ENCODE measurements around the gene RAB4B. TPM values are rescaled to one million over a fixed set of nuclear protein-coding genes. Genes with fewer than 3 reads are reported as not detected.

RAB4B gene
- total RNA-seq, 1 experiment from 2014 or later, result 29.7 TPM

DNA sequence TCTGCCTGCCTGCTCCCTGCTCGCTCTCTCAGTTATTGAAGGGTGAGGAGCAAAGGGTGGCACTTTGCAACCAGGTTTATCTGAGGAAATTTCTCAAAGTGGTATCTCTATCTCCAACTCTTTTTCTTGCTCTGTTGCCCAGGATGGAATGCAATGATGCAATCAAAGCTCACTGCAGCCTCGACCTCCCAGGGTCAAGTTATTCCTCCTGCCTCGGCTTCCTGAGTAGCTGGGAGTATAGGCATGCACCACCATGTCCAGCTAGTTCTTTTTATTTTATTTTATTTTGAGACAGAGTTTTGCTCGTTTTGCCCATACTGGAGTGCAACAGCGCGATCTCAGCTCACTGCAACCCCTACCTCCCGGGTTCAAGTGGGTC, 32.7 kb upstream of the RAB4B start:
- TF ChIP-seq, protein P1, sequence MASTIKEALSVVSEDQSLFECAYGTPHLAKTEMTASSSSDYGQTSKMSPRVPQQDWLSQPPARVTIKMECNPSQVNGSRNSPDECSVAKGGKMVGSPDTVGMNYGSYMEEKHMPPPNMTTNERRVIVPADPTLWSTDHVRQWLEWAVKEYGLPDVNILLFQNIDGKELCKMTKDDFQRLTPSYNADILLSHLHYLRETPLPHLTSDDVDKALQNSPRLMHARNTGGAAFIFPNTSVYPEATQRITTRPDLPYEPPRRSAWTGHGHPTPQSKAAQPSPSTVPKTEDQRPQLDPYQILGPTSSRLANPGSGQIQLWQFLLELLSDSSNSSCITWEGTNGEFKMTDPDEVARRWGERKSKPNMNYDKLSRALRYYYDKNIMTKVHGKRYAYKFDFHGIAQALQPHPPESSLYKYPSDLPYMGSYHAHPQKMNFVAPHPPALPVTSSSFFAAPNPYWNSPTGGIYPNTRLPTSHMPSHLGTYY (CRISPR knock-in tag; IDR thresholded peaks at IDR 0.05), result no peak
- TF ChIP-seq GABPB1 (CRISPR knock-in tag; IDR thresholded peaks at IDR 0.05), result peak; percentile 87
- peaks cover 30% of the 10 kb centered on the region for H3K4me1 Mint-ChIP-seq
- no peaks in the 10 kb centered on the region for H3K9me3 Mint-ChIP-seq
- no peaks in the 10 kb centered on the region for H3K27me3 Mint-ChIP-seq (ENCODE audit: low read depth)
- CTCF ChIA-PET, result interaction anchor here (1.0 to 4.3 kb wide), 9 partner anchors 29 to 82 kb away, joined by 3 to 27 read pairs (median 8); partner anchors contain the start of genes COQ8B, EGLN2, ITPKC and RAB4B
- POLR2A ChIA-PET, result interaction anchor here (1.2 to 1.4 kb wide), 2 partner anchors 28 to 54 kb away, joined by 3 to 6 read pairs; partner anchors contain the start of genes EGLN2 and ITPKC
- H3K27ac Mint-ChIP-seq, result peak overlapping the region; percentile 72
- DNase-seq (ENCODE audit: low spot score) (no peak), ATAC-seq (no peak)
- no peak overlapping the region for H3K4me3 Mint-ChIP-seq
- H3K36me3 Mint-ChIP-seq, result peaks cover 7% of the 10 kb centered on the region

DNA sequence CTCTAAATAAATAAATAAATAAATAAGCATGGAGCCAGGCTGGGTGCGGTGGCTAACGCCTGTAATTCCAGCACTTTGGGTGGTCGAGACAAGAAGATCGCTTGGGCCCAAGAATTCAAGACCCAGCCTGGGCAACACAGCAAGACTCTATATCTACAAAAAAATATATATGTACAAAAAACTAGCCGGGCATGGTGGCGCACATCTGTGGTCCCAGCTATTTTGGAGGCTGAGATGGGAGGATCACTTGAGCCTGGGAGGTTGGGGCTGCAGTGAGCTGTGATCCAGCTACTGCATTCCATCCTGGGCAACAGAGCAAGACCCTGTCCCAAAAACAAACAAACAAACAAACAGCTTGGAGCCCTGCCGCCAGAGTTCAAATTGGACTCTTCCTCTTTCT, 30.5 kb upstream of the RAB4B start:
- Mint-ChIP-seq H3K4me1 (peaks cover 31% of the 10 kb centered on the region), H3K9me3 (no peaks in the 10 kb centered on the region), H3K27me3 (ENCODE audit: low read depth) (no peaks in the 10 kb centered on the region), H3K4me3 (no peak overlapping the region), H3K27ac (no peak overlapping the region), H3K36me3 (peaks cover 16% of the 10 kb centered on the region)
- ATAC-seq (no peak), DNase-seq (ENCODE audit: low spot score) (no peak)
- TF ChIP-seq, protein P2, sequence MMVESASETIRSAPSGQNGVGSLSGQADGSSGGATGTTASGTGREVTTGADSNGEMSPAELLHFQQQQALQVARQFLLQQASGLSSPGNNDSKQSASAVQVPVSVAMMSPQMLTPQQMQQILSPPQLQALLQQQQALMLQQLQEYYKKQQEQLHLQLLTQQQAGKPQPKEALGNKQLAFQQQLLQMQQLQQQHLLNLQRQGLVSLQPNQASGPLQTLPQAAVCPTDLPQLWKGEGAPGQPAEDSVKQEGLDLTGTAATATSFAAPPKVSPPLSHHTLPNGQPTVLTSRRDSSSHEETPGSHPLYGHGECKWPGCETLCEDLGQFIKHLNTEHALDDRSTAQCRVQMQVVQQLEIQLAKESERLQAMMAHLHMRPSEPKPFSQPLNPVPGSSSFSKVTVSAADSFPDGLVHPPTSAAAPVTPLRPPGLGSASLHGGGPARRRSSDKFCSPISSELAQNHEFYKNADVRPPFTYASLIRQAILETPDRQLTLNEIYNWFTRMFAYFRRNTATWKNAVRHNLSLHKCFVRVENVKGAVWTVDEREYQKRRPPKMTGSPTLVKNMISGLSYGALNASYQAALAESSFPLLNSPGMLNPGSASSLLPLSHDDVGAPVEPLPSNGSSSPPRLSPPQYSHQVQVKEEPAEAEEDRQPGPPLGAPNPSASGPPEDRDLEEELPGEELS (CRISPR knock-in tag; IDR thresholded peaks at IDR 0.05), result no peak
- TF ChIP-seq, protein P3, sequence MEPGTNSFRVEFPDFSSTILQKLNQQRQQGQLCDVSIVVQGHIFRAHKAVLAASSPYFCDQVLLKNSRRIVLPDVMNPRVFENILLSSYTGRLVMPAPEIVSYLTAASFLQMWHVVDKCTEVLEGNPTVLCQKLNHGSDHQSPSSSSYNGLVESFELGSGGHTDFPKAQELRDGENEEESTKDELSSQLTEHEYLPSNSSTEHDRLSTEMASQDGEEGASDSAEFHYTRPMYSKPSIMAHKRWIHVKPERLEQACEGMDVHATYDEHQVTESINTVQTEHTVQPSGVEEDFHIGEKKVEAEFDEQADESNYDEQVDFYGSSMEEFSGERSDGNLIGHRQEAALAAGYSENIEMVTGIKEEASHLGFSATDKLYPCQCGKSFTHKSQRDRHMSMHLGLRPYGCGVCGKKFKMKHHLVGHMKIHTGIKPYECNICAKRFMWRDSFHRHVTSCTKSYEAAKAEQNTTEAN (CRISPR knock-in tag; IDR thresholded peaks at IDR 0.05), result no peak
- TF ChIP-seq ELF4 (CRISPR knock-in tag; IDR thresholded peaks at IDR 0.05; ENCODE audit: low read depth), result no peak
- TF ChIP-seq, protein P4, sequence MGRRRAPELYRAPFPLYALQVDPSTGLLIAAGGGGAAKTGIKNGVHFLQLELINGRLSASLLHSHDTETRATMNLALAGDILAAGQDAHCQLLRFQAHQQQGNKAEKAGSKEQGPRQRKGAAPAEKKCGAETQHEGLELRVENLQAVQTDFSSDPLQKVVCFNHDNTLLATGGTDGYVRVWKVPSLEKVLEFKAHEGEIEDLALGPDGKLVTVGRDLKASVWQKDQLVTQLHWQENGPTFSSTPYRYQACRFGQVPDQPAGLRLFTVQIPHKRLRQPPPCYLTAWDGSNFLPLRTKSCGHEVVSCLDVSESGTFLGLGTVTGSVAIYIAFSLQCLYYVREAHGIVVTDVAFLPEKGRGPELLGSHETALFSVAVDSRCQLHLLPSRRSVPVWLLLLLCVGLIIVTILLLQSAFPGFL (CRISPR knock-in tag; IDR thresholded peaks at IDR 0.05; ENCODE audit: borderline replicate concordance), result no peak
- TF ChIP-seq, protein P5, sequence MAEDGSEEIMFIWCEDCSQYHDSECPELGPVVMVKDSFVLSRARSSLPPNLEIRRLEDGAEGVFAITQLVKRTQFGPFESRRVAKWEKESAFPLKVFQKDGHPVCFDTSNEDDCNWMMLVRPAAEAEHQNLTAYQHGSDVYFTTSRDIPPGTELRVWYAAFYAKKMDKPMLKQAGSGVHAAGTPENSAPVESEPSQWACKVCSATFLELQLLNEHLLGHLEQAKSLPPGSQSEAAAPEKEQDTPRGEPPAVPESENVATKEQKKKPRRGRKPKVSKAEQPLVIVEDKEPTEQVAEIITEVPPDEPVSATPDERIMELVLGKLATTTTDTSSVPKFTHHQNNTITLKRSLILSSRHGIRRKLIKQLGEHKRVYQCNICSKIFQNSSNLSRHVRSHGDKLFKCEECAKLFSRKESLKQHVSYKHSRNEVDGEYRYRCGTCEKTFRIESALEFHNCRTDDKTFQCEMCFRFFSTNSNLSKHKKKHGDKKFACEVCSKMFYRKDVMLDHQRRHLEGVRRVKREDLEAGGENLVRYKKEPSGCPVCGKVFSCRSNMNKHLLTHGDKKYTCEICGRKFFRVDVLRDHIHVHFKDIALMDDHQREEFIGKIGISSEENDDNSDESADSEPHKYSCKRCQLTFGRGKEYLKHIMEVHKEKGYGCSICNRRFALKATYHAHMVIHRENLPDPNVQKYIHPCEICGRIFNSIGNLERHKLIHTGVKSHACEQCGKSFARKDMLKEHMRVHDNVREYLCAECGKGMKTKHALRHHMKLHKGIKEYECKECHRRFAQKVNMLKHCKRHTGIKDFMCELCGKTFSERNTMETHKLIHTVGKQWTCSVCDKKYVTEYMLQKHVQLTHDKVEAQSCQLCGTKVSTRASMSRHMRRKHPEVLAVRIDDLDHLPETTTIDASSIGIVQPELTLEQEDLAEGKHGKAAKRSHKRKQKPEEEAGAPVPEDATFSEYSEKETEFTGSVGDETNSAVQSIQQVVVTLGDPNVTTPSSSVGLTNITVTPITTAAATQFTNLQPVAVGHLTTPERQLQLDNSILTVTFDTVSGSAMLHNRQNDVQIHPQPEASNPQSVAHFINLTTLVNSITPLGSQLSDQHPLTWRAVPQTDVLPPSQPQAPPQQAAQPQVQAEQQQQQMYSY (CRISPR knock-in tag; IDR thresholded peaks at IDR 0.05), result no peak
- no peak for TF ChIP-seq GABPB1 (CRISPR knock-in tag; IDR thresholded peaks at IDR 0.05)
- no peak for TF ChIP-seq ZNF423 (CRISPR knock-in tag; IDR thresholded peaks at IDR 0.05)
- TF ChIP-seq, protein P6, sequence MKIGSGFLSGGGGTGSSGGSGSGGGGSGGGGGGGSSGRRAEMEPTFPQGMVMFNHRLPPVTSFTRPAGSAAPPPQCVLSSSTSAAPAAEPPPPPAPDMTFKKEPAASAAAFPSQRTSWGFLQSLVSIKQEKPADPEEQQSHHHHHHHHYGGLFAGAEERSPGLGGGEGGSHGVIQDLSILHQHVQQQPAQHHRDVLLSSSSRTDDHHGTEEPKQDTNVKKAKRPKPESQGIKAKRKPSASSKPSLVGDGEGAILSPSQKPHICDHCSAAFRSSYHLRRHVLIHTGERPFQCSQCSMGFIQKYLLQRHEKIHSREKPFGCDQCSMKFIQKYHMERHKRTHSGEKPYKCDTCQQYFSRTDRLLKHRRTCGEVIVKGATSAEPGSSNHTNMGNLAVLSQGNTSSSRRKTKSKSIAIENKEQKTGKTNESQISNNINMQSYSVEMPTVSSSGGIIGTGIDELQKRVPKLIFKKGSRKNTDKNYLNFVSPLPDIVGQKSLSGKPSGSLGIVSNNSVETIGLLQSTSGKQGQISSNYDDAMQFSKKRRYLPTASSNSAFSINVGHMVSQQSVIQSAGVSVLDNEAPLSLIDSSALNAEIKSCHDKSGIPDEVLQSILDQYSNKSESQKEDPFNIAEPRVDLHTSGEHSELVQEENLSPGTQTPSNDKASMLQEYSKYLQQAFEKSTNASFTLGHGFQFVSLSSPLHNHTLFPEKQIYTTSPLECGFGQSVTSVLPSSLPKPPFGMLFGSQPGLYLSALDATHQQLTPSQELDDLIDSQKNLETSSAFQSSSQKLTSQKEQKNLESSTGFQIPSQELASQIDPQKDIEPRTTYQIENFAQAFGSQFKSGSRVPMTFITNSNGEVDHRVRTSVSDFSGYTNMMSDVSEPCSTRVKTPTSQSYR (CRISPR knock-in tag; IDR thresholded peaks at IDR 0.05), result no peak
- no peak for TF ChIP-seq ZNF416 (CRISPR knock-in tag; IDR thresholded peaks at IDR 0.05)
- TF ChIP-seq, protein P7, sequence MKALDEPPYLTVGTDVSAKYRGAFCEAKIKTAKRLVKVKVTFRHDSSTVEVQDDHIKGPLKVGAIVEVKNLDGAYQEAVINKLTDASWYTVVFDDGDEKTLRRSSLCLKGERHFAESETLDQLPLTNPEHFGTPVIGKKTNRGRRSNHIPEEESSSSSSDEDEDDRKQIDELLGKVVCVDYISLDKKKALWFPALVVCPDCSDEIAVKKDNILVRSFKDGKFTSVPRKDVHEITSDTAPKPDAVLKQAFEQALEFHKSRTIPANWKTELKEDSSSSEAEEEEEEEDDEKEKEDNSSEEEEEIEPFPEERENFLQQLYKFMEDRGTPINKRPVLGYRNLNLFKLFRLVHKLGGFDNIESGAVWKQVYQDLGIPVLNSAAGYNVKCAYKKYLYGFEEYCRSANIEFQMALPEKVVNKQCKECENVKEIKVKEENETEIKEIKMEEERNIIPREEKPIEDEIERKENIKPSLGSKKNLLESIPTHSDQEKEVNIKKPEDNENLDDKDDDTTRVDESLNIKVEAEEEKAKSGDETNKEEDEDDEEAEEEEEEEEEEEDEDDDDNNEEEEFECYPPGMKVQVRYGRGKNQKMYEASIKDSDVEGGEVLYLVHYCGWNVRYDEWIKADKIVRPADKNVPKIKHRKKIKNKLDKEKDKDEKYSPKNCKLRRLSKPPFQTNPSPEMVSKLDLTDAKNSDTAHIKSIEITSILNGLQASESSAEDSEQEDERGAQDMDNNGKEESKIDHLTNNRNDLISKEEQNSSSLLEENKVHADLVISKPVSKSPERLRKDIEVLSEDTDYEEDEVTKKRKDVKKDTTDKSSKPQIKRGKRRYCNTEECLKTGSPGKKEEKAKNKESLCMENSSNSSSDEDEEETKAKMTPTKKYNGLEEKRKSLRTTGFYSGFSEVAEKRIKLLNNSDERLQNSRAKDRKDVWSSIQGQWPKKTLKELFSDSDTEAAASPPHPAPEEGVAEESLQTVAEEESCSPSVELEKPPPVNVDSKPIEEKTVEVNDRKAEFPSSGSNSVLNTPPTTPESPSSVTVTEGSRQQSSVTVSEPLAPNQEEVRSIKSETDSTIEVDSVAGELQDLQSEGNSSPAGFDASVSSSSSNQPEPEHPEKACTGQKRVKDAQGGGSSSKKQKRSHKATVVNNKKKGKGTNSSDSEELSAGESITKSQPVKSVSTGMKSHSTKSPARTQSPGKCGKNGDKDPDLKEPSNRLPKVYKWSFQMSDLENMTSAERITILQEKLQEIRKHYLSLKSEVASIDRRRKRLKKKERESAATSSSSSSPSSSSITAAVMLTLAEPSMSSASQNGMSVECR (CRISPR knock-in tag; IDR thresholded peaks at IDR 0.05; ENCODE audit: borderline replicate concordance), result no peak
- no peak for TF ChIP-seq KAT7 (CRISPR knock-in tag; IDR thresholded peaks at IDR 0.05; ENCODE audit: borderline replicate concordance)
- no peak for TF ChIP-seq OVOL2 (CRISPR knock-in tag; IDR thresholded peaks at IDR 0.05; ENCODE audit: borderline replicate concordance)
- TF ChIP-seq, protein P8, sequence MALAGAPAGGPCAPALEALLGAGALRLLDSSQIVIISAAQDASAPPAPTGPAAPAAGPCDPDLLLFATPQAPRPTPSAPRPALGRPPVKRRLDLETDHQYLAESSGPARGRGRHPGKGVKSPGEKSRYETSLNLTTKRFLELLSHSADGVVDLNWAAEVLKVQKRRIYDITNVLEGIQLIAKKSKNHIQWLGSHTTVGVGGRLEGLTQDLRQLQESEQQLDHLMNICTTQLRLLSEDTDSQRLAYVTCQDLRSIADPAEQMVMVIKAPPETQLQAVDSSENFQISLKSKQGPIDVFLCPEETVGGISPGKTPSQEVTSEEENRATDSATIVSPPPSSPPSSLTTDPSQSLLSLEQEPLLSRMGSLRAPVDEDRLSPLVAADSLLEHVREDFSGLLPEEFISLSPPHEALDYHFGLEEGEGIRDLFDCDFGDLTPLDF (CRISPR knock-in tag; IDR thresholded peaks at IDR 0.05), result no peak
- no peak for TF ChIP-seq TEAD4 (CRISPR knock-in tag; IDR thresholded peaks at IDR 0.05)
- ChIA-PET CTCF (interaction anchor here (1.0 kb wide), 1 partner anchor 51 kb away, joined by 3 read pairs; no protein-coding TSS in a partner anchor), POLR2A (no interaction called here)
